WERI-Rb-1 (cell line): Measurements from ENCODE around the gene MGAT4D.
A peak's percentile ranks its signal among the peaks of the same experiment; 100 is the strongest.

Experiments used
- DNase-seq: peaks from one replicate; pipeline ENCODE4 v3.0.0-alpha.2; 2020
- H3K27ac ChIP-seq: fragments of 250-450 bp; sonication (Bioruptor Pico); 2 replicates; pipeline ENCODE4 v1.5.1; 2020; ENCODE audit warnings: mild to moderate bottlenecking, moderate library complexity
- H3K27me3 ChIP-seq: fragments of 250-450 bp; sonication (Bioruptor Pico); 2 replicates; pipeline ENCODE4 v1.5.1; 2021; ENCODE audit warnings: mild to moderate bottlenecking, low read depth, moderate library complexity; ENCODE audit not compliant: insufficient read depth, severe bottlenecking
- H3K36me3 ChIP-seq: fragments of 250-450 bp; sonication (Bioruptor Pico); 2 replicates; pipeline ENCODE4 v1.5.1; 2020; ENCODE audit warnings: mild to moderate bottlenecking, moderate library complexity
- H3K4me3 ChIP-seq: 2 replicates; pipeline ENCODE4 v1.5.1; 2011; ENCODE audit warnings: low read depth, mild to moderate bottlenecking, control low read depth, low read length
- H3K9me3 ChIP-seq: fragments of 250-450 bp; sonication (Bioruptor Pico); 2 replicates; pipeline ENCODE4 v1.5.1; 2021; ENCODE audit warnings: mild to moderate bottlenecking, moderate library complexity; ENCODE audit not compliant: severe bottlenecking
- CTCF ChIP-seq: IDR thresholded peaks from 2 replicates; pipeline ENCODE4 v1.5.1; 2011; ENCODE audit warnings: low read depth, mild to moderate bottlenecking, control low read depth, inconsistent platforms, low read length

MGAT4D gene

GRCh38 chr4:140497747-140498636, at the start of gene MGAT4D:
TSS of gene MGAT4D (minus strand) at chr4:140498293. CDS start at chr4:140498222, 71 bp downstream.
- Histone ChIP-seq H3K27ac (no peak within 1 kb of the TSS), H3K36me3 (no peaks in the 10 kb centered on the region), H3K4me3 (no peak within 1 kb of the TSS), H3K9me3 (no peaks in the 10 kb centered on the region), H3K27me3 (no peaks in the 10 kb centered on the region)
- DNase-seq: no peak
- no peak for TF ChIP-seq CTCF

- Histone ChIP-seq H3K4me3 (no peak overlapping the region), H3K9me3 (no peaks in the 10 kb centered on the region), H3K36me3 (peaks cover 15% of the 10 kb centered on the region), H3K27ac (no peak overlapping the region), H3K27me3 (no peaks in the 10 kb centered on the region)
- TF ChIP-seq CTCF: no peak
- no peak for DNase-seq
These were observed 35.9 kb upstream of the MGAT4D start for GRCh38 chr4:140533951-140534480.

- Histone ChIP-seq H3K9me3 (no peaks in the 10 kb centered on the region), H3K36me3 (peaks cover 12% of the 10 kb centered on the region), H3K4me3 (no peak overlapping the region), H3K27me3 (no peaks in the 10 kb centered on the region), H3K27ac (no peak overlapping the region)
- DNase-seq: no peak
- TF ChIP-seq CTCF: no peak
These were observed 31.3 kb upstream of the MGAT4D start for GRCh38 chr4:140529434-140529833.

- no peaks in the 10 kb centered on the region for H3K27me3 ChIP-seq
- H3K36me3 ChIP-seq: peaks cover 7% of the 10 kb centered on the region
- TF ChIP-seq CTCF: peak; percentile 97
- H3K9me3 ChIP-seq: no peaks in the 10 kb centered on the region
- H3K27ac ChIP-seq: peak within 1 kb of the TSS; percentile 86
- DNase-seq: peak; percentile 99
- H3K4me3 ChIP-seq: peak within 1 kb of the TSS; percentile 62
These were observed 26.0 kb upstream of the MGAT4D start, which contains the start of gene ELMOD2 for GRCh38 chr4:140523857-140524742. TSS of gene ELMOD2 (plus strand) at chr4:140524168. CDS start at chr4:140525429, 1,261 bp downstream.

GRCh38 chr4:140523370-140523856, 25.3 kb upstream of the MGAT4D start:
- Histone ChIP-seq H3K27me3 (no peaks in the 10 kb centered on the region), H3K4me3 (peak overlapping the region; percentile 62), H3K36me3 (peaks cover 7% of the 10 kb centered on the region), H3K27ac (no peak overlapping the region), H3K9me3 (no peaks in the 10 kb centered on the region)
- DNase-seq: no peak
- TF ChIP-seq CTCF: no peak
